SU-DHL-6 (cell line): ENCODE measurements around the gene CXCL10.

Experiments
- EZH2phosphoT487 ChIP-seq: fragments of 200-600 bp; sonication (generic), shearing (Covaris generic); conservative IDR thresholded peaks from 2 replicates; pipeline ENCODE4 v1.6.1; 2018; ENCODE audit warnings: mild to moderate bottlenecking, antibody characterized with exemption, low read length, moderate library complexity, mixed read lengths
- TF ChIP-seq, protein P1 (sequence below): fragments of 200-600 bp; sonication (generic); IDR thresholded peaks from one replicate; pipeline ENCODE4 v1.5.1; 2017; ENCODE audit warnings: antibody characterized with exemption, mild to moderate bottlenecking, low read length, moderate library complexity; ENCODE audit not compliant: insufficient read depth, poor library complexity, severe bottlenecking

DNA sequence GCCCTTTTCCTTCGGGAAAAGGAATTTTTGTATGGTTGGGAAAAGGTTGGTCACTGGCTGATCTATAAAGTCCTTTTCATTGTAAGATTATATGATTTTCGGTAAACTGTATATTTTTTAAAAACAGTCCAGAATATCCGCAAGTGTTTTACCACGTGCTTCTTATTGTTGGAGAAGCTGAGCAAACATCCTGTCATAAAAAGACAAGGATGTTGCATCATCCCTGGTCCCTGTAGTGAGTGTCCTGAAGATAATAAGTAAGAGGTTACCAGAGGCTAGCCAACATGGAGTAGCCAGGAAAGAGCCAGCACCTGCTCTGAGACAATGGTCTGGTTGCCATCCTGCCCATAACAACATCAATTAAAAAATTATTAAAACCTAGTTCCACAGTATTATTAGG is 21.1 kb downstream of the CXCL10 start:
- TF ChIP-seq, protein P1, sequence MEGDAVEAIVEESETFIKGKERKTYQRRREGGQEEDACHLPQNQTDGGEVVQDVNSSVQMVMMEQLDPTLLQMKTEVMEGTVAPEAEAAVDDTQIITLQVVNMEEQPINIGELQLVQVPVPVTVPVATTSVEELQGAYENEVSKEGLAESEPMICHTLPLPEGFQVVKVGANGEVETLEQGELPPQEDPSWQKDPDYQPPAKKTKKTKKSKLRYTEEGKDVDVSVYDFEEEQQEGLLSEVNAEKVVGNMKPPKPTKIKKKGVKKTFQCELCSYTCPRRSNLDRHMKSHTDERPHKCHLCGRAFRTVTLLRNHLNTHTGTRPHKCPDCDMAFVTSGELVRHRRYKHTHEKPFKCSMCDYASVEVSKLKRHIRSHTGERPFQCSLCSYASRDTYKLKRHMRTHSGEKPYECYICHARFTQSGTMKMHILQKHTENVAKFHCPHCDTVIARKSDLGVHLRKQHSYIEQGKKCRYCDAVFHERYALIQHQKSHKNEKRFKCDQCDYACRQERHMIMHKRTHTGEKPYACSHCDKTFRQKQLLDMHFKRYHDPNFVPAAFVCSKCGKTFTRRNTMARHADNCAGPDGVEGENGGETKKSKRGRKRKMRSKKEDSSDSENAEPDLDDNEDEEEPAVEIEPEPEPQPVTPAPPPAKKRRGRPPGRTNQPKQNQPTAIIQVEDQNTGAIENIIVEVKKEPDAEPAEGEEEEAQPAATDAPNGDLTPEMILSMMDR: no peak
- no peak for TF ChIP-seq EZH2phosphoT487
